ENCODE results near the gene OTOF.

GRCh38 chr2:26494199-26494598 is 16.3 kb upstream of the OTOF start:
- TF ChIP-seq POLR2A (IDR thresholded peaks at IDR 0.05; ENCODE audit: low read depth, low read length): no peak
- no peak for TF ChIP-seq POLR2AphosphoS5 (IDR thresholded peaks at IDR 0.05; ENCODE audit: low read depth, low read length)

Measured in GM12892 (cell line).